PC-9 (cell line): ENCODE results near the gene EVI5.
"Not testable (repeated sequence)": the region's sequence is repeated elsewhere in the genome, so short reads cannot be mapped to it uniquely, and the experiment has no call there.

Experiments
- CTCF ChIP-seq: fragments of 200-600 bp; sonication (generic); conservative IDR thresholded peaks from 2 replicates; pipeline ENCODE4 v1.6.1; 2017; ENCODE audit warnings: mixed run types, antibody characterized with exemption, mild to moderate bottlenecking, moderate library complexity
- EZH2 ChIP-seq: fragments of 200-600 bp; sonication (generic); IDR thresholded peaks from 2 replicates; pipeline ENCODE4 v1.8.0; 2017; ENCODE audit warnings: antibody characterized with exemption, low read depth

- not testable (repeated sequence) for TF ChIP-seq CTCF, EZH2
Observed at GRCh38 chr1:92532371-92532770, 252.5 kb downstream of the EVI5 start.
